GM18861 (cell line): Measurements from ENCODE around the gene TULP1.

Experiments
- ATAC-seq: cut with Tn5 transposase; IDR thresholded peaks from one replicate; pipeline ENCODE4 v1.9.1; 2021; ENCODE audit not compliant: unreplicated experiment

TULP1 gene

GRCh38 chr6:35497571-35498421, 14.9 kb downstream of the TULP1 start:
- ATAC-seq = no peak

DNA sequence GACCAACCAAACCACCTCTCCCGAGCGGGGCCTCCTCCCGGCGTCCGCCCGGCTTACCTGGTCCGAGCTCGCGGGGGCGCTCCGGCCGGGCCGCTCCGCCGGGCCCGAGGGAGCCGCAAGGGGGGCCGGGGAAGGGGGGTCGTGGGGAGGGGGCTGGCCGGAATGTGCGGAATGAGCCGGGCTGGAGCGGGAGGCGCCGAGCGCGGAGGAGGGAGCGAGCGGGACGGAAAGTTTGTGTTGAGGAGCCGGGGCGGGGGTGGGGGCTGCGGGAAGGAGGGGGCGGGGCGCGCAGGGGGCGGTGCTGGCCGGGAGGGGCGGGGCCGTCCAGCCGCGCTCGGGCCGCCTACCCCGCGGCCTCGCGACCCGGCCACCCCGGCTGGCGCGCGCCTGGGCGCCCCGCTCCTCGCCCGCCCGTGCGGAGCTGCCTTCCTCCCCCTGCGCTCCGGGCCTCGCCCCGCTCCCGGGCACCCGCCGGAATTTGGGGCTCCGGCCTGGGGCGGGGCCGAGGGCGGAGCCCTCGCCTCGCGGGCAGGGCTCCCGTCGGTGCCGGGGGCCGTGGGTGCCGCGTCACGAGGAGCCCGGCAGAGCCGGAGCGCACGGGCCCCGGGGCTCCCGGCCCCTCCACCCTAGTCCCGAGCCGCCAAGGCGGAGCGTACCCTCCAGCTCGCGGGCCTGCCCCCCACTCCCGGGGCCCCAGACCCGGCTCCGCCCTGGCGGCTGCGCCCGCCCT, 15.7 kb downstream of the TULP1 start, which contains the start of gene TEAD3:
Gene TEAD3, minus strand, starts transcription at position 239 of the 730 bp plus-strand sequence.
- ATAC-seq = no peak

- no peak for ATAC-seq
Measured at GRCh38 chr6:35496036-35496840, 16.5 kb downstream of the TULP1 start.

- no peak for ATAC-seq
Measured at GRCh38 chr6:35495258-35496035, 17.2 kb downstream of the TULP1 start.

- no peak for ATAC-seq
Measured at GRCh38 chr6:35494161-35494563, 18.5 kb downstream of the TULP1 start.

GRCh38 chr6:35493307-35493983, 19.3 kb downstream of the TULP1 start:
- ATAC-seq = no peak

DNA sequence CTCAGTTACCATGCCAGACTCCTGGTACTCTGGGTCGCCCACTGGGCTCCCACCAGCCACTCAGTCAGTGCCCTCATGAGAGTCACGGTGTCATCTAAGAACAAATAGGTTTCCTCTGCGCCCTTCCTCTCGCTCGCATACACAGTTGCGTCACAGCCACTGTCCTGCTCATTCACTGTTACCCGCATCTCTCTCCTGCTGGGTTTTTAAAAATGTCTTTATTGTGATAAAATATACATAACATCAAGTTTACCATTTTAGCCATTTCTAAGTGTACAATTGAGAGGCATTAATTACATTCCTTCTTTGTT, 19.8 kb downstream of the TULP1 start:
- ATAC-seq = no peak

DNA sequence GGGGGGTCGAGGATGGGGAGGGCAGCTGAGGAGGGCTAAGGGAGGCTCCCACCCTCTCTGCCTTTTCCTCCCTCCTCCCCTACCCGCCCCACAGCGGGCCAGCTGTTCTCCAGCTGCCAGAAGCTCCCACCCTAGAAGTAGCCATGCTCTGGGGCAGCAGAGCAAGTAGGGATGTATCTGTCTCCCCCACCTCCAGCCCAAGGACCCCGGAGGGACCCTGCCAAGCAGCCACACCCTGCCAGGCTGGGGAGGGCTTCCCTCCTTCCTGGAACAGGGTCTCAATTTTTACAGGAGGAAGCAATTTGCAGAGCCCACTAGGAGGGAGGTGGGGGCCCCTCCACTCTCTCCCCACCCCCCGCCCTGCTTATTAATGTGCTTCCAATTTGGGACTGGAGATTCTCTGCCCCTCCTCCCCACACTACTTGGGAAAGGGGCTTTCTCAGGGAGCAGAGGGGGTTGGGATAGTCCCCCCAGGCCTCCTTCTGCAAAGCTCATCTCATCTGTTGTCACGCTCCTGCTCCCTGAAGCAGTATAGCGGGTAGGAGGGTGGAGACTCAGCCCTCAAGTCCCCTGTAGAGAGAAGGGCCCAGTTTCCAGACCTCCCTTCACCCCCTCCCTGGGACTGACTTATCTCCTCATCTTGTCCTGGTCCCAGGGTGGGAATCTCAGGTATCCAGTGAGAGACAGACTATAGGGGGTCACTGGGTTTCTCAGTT, 20.3 kb downstream of the TULP1 start:
- no peak for ATAC-seq

DNA sequence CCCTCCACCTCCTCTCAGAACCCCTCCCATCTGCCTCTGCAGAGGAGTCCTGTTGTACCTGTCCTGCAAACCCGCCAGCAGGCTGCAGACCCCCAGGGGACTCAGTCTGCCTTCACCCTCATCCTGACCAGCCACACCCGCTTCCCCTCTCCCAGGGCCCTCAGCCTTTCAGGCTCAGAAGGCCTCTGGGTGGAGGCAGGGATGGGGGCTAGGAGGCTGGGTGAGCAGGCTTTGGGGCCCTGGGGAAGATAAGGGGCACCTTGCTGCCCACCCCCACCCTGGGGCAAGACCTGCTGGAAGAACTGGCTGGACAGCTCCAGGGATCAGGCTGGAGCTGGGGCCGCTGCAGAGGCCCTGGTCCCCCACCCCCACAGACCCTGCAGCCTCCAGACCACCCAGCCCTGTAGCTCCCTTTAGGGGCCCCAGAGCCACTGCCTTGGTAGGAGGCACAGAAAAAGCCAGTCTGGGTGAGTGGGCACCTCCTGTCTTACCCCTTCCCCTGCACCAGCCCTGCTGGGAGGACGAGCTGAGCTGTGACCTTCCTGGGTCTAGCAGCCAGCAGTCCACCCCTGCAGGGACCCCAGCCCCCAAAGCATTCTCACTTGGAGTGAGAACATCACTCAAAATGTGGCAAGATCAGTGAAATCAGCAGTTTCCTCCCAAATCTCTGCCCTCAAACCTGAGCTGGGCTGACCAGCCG, 21.0 kb downstream of the TULP1 start:
- no peak for ATAC-seq

- ATAC-seq = no peak
Measured at GRCh38 chr6:35490821-35491557, 21.7 kb downstream of the TULP1 start.

DNA sequence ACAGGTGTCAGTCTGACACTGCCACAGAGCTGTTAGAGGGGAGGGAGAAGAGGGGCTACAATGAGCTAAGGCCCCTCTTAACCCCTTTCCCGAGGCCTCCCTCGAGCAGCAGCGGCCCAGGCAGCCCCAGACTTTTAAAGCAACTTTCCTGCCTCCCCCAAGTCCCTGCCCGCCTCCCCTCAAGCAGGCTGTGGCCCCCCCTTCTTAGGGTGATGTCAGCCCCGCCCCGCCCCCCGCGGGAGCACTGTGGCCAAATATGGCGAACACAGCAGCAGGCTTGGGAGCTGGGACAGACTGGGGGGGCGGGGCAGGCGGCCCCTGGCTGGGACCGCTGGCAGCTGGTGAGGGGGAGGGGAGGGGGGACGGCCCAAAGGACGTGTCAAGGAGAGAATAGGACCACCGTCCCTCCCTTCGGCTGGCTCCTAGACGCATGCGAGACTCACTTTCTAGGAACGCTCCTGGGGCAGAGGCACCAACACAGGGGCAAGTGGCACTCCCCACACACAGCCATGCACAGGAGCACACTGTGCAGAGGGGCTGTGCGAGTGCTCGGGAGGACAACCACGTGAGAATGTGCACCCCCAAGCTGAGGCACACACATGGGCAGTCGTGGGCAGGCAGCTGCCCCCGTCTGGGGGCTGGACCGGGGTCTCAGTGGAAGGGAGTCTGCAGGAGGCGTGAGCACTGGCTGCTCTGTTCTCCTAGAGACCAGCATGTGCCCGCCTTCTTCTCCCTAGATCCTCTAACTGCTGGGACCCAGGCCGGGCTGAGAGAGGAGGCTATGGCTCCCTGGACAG, 22.5 kb downstream of the TULP1 start:
- ATAC-seq = no peak

DNA sequence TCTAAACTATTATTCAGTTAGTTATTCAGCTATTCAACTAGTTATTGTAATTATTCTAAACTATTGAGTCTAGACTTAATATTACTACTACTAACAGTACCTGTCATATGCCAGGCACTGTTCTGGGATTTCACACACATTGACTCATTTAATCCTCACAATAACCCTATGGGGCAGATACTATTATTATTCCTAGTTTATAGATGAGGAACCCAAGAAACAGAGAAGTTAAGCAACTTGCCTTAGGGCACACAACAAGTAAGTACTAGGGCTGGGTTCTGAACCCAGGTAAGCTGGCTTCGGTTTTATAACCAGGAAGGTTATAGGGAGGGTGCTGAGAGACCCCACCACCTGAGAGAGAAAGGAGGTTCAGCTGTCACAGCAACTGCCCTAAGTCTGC, 23.6 kb downstream of the TULP1 start:
- ATAC-seq = no peak

DNA sequence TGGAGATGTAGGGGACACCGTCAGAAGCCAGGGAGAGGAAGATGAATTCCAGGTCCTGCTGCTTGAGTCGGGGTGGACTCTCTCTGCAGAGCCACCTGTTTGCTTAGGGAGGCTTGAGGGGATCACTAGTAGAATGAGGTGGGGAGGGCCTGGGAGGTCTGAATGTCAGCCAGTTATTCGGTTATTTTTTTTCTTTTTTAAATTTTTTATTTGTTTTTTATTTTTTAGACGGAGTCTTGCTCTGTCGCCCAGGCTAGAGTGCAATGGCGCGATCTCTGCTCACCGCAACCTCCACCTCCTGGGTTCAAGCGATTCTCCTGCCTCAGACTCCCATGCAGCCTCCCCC, 24.2 kb downstream of the TULP1 start:
- ATAC-seq = no peak

- ATAC-seq = no peak
Measured at GRCh38 chr6:35487658-35488516, 24.8 kb downstream of the TULP1 start.

DNA sequence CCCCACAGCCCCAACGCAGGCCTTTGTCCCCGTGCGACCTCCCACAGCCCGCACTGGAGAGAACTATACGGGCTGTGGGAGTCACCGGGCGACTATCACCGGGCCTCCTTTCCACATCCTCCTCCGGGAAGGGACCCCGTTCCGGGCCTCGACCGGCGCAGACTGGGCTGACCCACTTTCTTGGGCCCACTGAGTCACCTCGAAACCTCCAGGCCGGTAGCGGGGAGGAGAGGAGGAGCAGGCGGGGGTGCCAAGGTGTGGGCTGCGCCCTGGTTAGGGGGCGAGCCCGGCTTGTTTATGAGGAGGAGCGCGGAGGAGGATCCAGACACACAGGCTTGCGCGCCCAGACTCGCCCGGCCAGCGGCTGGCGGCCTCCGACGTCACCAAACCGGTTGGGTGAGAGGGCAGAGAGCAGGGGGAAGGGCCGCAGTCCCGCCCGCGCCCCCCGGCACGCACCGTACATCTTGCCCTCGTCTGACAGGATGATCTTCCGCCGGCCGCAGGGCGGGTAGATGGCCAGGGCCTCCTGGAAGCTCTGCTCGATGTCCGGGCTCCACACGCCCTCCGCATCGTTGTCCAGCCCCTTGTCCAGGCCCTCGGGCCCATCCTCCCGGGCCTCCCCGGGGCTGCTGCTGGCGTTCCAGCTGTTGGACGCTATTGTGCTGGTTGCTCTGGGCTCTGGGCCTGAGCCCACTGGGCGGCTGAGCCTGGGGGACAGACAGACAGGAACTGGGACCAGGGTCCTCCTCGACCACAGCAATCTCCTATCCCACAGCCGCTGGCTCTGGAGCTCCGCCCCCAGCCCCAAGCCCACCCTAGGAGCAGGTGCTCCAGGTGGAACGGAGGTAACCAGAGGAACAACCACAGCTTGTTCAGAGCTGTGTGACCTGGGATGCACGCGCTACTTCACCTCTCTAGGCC, 26.4 kb downstream of the TULP1 start:
- ATAC-seq = no peak

DNA sequence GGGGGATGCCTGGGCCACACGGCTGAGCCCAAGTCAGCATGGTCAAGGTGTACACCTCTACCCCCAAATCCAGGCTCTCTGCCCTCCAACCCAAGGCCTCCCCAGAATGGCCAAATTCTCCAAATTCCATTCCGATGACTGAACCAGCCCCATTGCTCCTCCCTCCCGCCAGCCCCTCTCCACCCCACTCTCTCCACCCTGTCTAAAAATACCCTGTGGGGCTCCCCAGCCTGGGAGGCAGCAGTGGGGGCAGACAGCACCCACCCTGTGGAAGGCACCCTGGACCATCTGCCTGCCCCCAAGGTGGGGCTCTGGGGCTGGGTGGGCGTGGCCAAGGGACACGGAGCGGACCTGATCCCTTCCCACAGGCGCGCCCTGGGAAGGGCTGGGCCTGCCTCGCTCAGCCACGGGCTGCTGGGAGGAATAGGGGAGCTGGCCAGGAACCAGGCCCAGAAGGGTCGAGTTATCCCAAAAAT, 27.3 kb downstream of the TULP1 start:
- no peak for ATAC-seq
